Activated B cell treated with CpG ODN at 0.5 μM for 24 hours (primary cell): ENCODE measurements around the gene IFTAP. TPM values are rescaled to one million over a fixed set of nuclear protein-coding genes. Genes with fewer than 3 reads are reported as not detected.

Experiments
- ATAC-seq: fragments of 200-7000 bp; cut with Tn5 transposase; one replicate; pipeline ENCODE4 v1.10.0; 2021; ENCODE audit warnings: low read depth, mild to moderate bottlenecking, moderate library complexity
- CTCF ChIA-PET: fragments of 350-600 bp; sonication (Branson Sonifier 250); formaldehyde crosslinking; loops from one replicate; lab custom pipeline; 2021; ENCODE audit warnings: antibody characterized with exemption; lab: Charles Lee
- POLR2A ChIA-PET: fragments of 350-600 bp; sonication (Branson Sonifier 250); formaldehyde crosslinking; loops from one replicate; lab custom pipeline; 2021; ENCODE audit warnings: antibody characterized with exemption; lab: Charles Lee
- DNase-seq: peaks from one replicate; pipeline ENCODE4 v3.0.0; 2022
- H3K27ac Mint-ChIP-seq: one replicate; pipeline ENCODE4 v1.8.0; 2020; ENCODE audit warnings: mixed read lengths
- H3K27me3 Mint-ChIP-seq: one replicate; pipeline ENCODE4 v1.8.0; 2021; ENCODE audit warnings: mixed read lengths
- H3K36me3 Mint-ChIP-seq: one replicate; pipeline ENCODE4 v1.8.0; 2021; ENCODE audit warnings: low read depth, mixed read lengths
- H3K4me1 Mint-ChIP-seq: one replicate; pipeline ENCODE4 v1.8.0; 2021; ENCODE audit warnings: mixed read lengths
- H3K4me3 Mint-ChIP-seq: one replicate; pipeline ENCODE4 v1.8.0; 2020; ENCODE audit warnings: mild to moderate bottlenecking, mixed read lengths
- H3K9me3 Mint-ChIP-seq: one replicate; pipeline ENCODE4 v1.8.0; 2020; ENCODE audit warnings: mixed read lengths
- CTCF ChIP-seq: fragments of 200-600 bp; IDR thresholded peaks from one replicate; pipeline ENCODE4 v1.8.0; 2022; ENCODE audit warnings: antibody characterized with exemption, mild to moderate bottlenecking
- intact Hi-C: fragments of 100-400 bp; cut with micrococcal nuclease; formaldehyde crosslinking; loops from one replicate; pipeline ENCODE4 v1.15.1; 2024
- total RNA-seq: library from RNA; stranded (reverse); gene quantifications from 2 replicates; pipeline ENCODE4 v1.2.3, GENCODE V29; 2022

The IFTAP gene
- total RNA-seq, 1 donor from 2014 or later: 0.47 TPM

- Mint-ChIP-seq H3K36me3 (no peaks in the 10 kb centered on the region), H3K4me3 (no peak overlapping the region), H3K9me3 (no peaks in the 10 kb centered on the region), H3K27ac (no peak overlapping the region), H3K27me3 (peaks cover 38% of the 10 kb centered on the region), H3K4me1 (no peaks in the 10 kb centered on the region)
- intact Hi-C loops: no loop called here
- ATAC-seq (no peak), DNase-seq (no peak)
- ChIA-PET POLR2A (no interaction called here), CTCF (no interaction called here)
- TF ChIP-seq CTCF: no peak
Measured at GRCh38 chr11:36605221-36606216, 11.2 kb downstream of the IFTAP start.

- POLR2A ChIA-PET: no interaction called here
- intact Hi-C loops: no loop called here
- Mint-ChIP-seq H3K36me3 (no peaks in the 10 kb centered on the region), H3K27ac (no peak overlapping the region), H3K9me3 (no peaks in the 10 kb centered on the region), H3K4me1 (no peaks in the 10 kb centered on the region), H3K4me3 (no peak overlapping the region), H3K27me3 (peaks cover 30% of the 10 kb centered on the region)
- DNase-seq (no peak), ATAC-seq (no peak)
- no peak for TF ChIP-seq CTCF
- CTCF ChIA-PET: no interaction called here
Measured at GRCh38 chr11:36608491-36609199, 14.3 kb downstream of the IFTAP start.

GRCh38 chr11:36609383-36609782 lies 15.1 kb downstream of the IFTAP start:
- Mint-ChIP-seq H3K4me1 (no peaks in the 10 kb centered on the region), H3K27ac (no peak overlapping the region), H3K4me3 (no peak overlapping the region), H3K9me3 (no peaks in the 10 kb centered on the region), H3K36me3 (no peaks in the 10 kb centered on the region), H3K27me3 (peaks cover 30% of the 10 kb centered on the region)
- no peak for DNase-seq
- intact Hi-C loops: no loop called here
- ChIA-PET POLR2A (interaction anchor here (0.6 kb wide), 1 partner anchor 158 kb away, joined by 3 read pairs; no protein-coding TSS in a partner anchor), CTCF (no interaction called here)
- no peak for TF ChIP-seq CTCF
- no peak for ATAC-seq

GRCh38 chr11:36615826-36616225 lies 21.5 kb downstream of the IFTAP start:
- Mint-ChIP-seq H3K27ac (no peak overlapping the region), H3K4me3 (no peak overlapping the region), H3K27me3 (peaks cover 25% of the 10 kb centered on the region), H3K9me3 (no peaks in the 10 kb centered on the region), H3K36me3 (no peaks in the 10 kb centered on the region), H3K4me1 (peaks cover 11% of the 10 kb centered on the region)
- ATAC-seq (no peak), DNase-seq (no peak)
- TF ChIP-seq CTCF: no peak
- CTCF ChIA-PET: no interaction called here
- intact Hi-C loops: no loop called here
- POLR2A ChIA-PET: no interaction called here
